Renal pelvis (tissue), 4 donors: ENCODE data around the gene VSIG10L2. TPM values are rescaled to one million over a fixed set of nuclear protein-coding genes. Genes with fewer than 3 reads are reported as not detected.

Experiments
- DNase-seq: peaks from one replicate; pipeline ENCODE4 v3.0.0-alpha.2; 2013
- polyA plus RNA-seq, 3 donors: library from polyadenylated mRNA; unstranded; fragments of 120-200 nt; gene quantifications; one replicate each; pipeline ENCODE4 v1.2.1, GENCODE V29; 2013; ENCODE audit not compliant: insufficient read length in 3 of 3

VSIG10L2 gene
- polyA plus RNA-seq, 3 donors = 0.06 TPM; not detected in 2

DNA sequence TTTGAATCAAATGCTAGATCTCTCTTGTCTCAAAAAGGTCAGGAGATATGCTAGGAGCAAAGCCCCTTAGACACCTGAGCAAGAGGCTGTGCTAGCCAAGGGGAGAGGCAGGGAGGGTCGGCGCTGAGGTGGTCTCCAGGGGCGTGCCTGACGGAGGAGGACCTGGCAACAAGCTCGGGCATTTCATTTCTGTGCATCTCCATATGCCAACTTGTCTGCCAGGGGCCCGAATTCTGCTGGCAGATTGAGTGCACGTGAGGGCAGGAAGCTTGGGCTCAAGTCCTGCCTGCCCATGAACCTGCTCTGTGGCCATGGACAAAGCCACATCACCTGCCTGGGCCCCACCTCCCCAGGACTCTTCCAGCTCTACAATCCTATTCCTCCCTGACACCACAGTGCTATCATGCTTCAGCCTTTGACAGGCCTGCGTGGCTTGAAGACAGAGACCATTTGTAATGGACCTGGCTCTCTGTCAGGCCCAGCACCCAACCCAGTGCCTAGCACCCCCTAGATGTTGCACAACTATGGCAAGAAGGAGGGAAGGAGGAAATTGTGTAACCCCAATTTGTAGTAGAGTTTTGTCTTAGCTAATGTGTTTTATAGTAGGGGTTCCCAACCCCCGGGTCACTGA lies 16.3 kb upstream of the VSIG10L2 start:
- DNase-seq = no peak

DNA sequence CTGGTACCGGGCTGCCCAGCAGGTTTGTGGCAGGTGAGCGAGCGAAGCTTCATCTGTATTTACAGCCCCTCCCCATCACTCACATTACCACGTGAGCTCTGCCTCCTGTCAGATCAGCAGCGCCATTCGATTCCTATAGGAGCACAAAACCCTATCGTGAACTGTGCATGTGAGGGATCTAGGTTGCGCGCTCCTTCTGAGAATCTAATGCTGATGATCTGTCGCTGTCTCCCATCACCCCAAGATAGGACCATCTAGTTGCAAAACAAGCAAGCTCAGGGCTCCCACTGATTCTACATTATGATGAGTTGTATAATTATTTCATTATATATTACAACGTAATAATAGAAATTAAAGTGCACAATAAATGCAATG lies 15.8 kb upstream of the VSIG10L2 start:
- DNase-seq = no peak

GRCh38 chr11:125931116-125931515 lies 14.7 kb upstream of the VSIG10L2 start:
- no peak for DNase-seq

DNA sequence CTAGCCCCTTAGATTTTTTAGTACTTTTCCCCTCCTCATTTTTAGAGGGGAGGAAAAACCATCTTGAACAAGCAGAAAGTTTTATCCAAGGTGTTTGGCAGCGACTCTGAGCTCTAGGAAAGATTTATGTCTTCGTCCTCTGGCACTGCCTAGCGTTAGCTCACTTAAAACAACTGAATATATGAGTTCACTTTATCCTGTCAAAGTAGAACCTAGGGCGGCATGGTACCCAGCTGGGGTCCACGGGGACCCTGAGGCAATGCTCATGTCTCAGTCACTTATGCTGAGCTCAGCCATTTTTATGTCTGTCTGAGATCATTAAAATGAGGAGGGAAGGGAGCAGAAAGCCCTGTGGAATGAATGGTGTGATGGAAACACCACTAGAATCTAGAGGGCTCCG lies 14.2 kb upstream of the VSIG10L2 start:
- no peak for DNase-seq

DNA sequence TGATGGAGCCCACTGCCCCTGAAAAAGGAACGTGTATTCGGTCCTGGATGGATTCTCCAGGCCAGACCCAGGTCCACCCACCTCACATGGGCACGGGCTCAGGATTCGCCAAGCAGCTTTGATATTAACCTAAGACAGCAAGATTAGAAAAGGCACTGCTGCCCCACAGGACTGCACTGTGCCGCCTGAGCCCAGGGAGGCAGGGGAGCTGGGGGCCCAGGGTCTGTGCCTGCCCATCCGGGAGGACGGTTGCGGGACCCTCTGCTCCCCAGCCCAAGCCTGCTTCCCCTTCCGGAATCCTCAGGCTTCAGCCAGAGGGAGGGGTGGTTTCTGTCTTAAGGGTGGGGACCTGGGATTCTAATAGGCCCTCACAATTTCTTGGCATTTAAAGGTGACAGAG lies 13.5 kb upstream of the VSIG10L2 start:
- DNase-seq = no peak

DNA sequence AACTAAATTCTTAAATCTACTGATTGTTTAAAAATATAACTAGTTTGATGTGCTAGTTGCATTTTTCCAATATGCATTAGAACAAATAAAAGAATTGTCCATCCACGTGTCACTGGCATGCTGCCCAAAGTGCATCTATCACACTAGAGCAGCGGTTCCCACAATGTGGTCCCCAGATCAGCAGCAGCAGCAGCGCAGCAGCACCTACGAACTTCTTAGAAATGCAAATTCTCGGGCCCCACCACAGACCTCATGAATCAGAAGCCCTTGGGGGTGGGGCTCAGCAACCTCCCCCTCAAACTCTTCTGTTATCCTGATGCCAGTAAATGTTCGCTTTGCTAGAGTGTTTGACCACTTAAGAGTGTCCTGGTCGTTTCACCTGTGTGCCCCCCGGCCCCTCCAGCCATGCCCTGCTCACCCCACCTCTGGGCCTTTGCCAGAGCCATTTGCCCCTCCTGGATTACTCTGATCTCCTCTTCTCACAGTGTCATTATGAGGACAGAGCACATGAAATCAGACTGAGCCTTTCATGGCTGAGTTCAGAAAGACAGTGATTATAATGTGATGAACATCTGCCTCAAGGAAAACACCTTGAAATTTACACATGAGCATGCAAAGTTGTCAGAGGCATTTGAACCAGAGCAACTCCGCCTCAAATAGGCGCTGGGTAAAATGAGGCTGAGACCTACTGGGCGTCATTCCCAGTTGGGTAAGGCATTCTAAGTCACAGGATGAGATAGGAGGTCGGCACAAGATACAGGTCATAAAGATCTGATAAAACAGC lies 12.6 kb upstream of the VSIG10L2 start:
- DNase-seq = no peak

GRCh38 chr11:125934473-125934872 lies 11.4 kb upstream of the VSIG10L2 start:
- DNase-seq = no peak

GRCh38 chr11:125935056-125935455 lies 10.8 kb upstream of the VSIG10L2 start:
- no peak for DNase-seq

DNA sequence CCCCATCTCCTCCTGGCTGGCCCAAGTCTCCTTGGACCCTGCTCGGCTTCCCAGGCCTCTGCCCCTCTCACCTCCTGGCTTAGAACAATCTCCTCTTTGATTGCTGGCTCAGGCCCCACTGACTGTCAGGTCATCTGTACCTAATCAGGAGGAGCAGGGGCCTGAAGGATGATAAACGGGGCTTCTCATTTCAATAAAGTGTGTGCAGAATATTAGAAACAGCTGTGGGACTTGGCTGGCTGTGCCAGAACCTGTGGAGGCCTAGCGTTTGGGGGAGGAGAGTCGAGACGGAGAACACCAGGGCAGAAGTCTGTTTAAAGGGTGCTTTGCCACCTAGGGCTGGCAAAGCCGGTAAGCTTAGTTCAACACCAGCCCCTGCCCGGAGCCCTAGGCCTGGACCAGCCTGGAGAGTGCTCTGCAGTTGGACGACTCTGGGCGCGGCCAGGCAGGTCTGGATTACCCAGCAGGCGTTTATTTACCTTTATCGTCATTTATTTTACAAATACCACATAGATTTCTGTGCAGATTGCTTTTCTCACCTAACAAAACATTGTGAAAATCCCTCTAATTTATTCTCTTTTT lies 10.1 kb upstream of the VSIG10L2 start:
- no peak for DNase-seq

- DNase-seq = no peak
These were observed 7.4 kb upstream of the VSIG10L2 start for GRCh38 chr11:125938418-125938817.

DNA sequence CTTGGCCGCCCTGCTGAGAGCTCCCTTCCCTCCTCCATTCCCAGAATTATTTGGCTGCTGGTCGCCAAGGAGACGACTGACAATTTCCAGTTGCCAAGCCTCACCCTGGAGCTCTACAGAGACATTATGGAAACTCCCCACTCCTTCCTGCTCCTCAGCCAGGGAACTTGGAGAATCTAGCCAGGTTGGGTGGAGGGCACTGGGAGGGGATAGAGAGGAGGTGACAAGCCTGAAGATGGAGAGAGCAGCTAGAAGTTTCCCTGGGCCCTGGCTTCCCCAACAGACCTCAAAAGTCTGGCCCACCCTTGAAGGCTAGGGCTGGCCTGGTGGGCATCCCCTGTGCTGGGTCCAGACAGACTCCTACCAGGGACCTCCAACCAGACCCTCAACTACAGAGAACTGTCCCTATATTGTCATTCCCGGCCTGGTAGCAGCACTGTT lies 6.7 kb upstream of the VSIG10L2 start:
- no peak for DNase-seq

- no peak for DNase-seq
These were observed 5.7 kb upstream of the VSIG10L2 start for GRCh38 chr11:125940145-125940544.

GRCh38 chr11:125941267-125941618 lies 4.6 kb upstream of the VSIG10L2 start:
- DNase-seq = no peak

DNA sequence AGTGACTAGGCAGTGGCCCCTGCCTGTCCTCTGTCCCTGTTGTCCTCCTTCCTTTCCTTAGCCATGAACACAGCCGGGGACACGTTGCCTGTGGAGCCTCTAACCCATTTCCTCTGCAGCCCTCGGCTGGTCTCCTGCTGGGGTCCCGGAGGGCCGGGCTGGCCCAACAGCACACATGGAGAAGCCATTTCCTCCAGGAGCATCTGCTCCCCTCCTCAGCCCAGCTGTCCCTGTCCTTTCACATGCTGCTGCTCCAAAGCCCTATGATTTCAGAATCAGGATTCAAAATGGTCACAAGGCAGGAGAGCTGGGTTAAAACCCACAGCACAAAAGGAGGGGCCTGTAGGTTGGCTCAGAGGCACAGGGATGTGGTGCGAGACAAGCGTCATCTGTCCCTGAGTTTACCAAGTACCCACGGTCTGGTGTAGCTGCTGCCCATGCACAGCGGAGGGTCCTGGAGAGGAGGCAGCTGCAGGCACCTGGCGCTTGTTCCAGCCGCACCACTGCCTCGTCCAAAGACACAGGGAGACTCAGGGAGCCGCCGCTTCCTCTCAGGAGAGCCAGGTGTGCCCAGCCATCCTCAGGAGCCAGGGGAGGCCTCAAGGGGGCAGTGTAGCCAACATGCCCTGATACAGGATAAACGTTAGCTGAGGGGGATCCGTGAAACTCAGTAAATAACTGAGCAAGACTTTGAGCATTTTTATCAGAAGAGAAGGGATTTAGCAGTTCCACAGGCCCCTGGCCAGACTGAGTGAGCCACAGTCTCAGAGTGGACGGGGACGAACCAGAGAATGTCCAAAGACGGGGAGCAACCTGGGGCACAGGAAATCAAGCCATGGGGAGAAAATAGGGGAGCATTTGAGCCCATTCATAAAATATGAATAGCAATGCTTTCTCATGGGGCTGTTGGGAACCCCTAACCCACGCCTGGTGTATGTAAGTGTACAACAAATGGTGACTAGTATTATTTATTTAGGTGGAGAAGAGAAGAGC lies 3.9 kb upstream of the VSIG10L2 start:
- peak; percentile 42 for DNase-seq

GRCh38 chr11:125942771-125943428 lies 2.9 kb upstream of the VSIG10L2 start:
- no peak for DNase-seq

- DNase-seq = no peak
These were observed 2.0 kb upstream of the VSIG10L2 start for GRCh38 chr11:125943661-125944349.

DNA sequence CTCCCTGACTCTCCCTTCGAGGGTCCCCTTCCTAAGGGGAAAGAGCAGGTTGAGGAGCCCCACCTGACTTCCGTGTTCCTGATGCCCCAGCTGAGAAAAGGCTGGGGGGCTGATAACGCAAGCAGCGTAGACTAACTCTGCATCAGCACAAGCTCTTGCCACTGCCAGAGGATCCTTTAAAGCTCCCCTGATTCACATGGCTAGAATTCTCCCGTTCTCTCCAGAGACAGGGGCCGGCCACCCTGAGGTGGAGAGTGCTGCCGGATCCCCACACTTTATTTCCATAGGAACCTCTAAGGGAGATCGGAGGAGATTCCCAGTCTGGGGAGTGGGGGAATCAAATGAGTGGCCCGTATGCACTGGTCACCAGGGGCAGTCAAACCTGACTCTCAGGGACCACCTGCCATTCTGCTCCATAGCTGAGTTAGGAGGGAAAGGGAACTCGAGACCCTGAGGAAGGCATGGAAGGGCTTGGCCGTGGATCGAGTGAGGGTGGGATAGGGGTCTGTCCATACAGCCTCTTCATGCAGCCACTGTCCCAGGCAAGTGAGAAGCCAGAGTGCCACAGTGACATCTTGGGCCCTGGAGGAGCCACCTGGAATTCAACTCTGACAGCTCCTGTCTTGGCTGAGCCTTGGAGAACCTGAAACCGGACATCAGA lies 1.4 kb upstream of the VSIG10L2 start:
- no peak for DNase-seq

DNA sequence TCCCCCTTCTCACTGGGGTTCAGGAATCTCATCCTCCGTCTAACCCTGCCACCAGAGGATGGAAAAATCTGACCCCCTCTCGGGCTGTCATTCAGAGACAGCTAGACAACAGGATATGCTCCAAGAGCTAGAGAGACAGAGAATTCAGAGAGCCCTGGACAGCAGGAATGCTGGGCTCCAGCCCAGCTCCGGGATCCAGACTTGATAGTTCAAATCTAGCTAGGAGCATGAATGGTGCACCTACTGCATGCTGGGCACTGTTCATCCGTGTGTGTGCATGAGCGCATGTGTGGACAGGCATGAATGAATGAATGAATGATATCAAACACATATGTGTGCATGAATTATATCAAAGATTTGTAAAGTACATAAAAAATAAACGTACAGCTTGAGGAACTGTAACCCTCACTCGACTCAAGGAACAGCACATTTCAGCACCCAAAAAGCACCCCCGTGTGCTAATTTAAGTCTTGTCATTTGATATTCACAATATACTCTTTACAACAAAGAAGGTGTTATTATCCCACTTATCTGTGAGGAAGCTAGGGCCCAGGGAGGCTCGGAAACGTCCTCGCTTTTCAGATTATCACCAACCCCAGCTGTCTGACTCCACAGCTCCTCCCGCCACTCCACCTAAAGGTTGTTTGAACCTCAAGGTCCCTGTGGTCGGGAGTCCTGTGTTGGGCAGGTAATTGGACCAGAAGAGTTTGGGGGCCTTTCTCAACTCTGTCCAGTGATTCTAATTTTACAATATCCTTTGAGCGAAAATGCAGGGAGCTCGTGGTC lies 640 bp upstream of the VSIG10L2 start:
- no peak for DNase-seq

- DNase-seq = no peak
These were observed 1.0 kb downstream of the VSIG10L2 start for GRCh38 chr11:125946712-125947418.
